Upper lobe of left lung (tissue), 6 donors: ENCODE data around the gene CLDN11. TPM values are rescaled to one million over a fixed set of nuclear protein-coding genes. Genes with fewer than 3 reads are reported as not detected.

ENCODE experiments used
- ATAC-seq, 2 donors: fragments of 200-7000 bp; cut with Tn5 transposase; one replicate each; pipeline ENCODE4 v1.9.1; 2022; ENCODE audit warnings: mild to moderate bottlenecking in 2 of 2, moderate library complexity in 2 of 2; ENCODE audit not compliant: low FRiP score in 2 of 2
- DNase-seq, 2 donors: peaks; one replicate each; pipeline ENCODE4 v3.0.0-alpha.2; 2019 to 2020
- H3K27ac ChIP-seq, 4 donors: fragments of 200-600 bp; sonication (generic); one replicate each; pipeline ENCODE4 v1.5.1; 2016 to 2019
- H3K27me3 ChIP-seq, 4 donors: fragments of 200-600 bp; sonication (generic); one replicate each; pipeline ENCODE4 v1.5.1; 2017 to 2019
- H3K36me3 ChIP-seq, 4 donors: fragments of 200-600 bp; sonication (generic); one replicate each; pipeline ENCODE4 v1.5.1; 2016 to 2019
- H3K4me1 ChIP-seq, 4 donors: fragments of 200-600 bp; sonication (generic); one replicate each; pipeline ENCODE4 v1.5.1; 2018 to 2019
- H3K4me3 ChIP-seq, 4 donors: fragments of 200-600 bp; sonication (generic); one replicate each; pipeline ENCODE4 v1.5.1; 2017 to 2019; ENCODE audit warnings: mild to moderate bottlenecking in 2 of 4, moderate library complexity in 1 of 4
- H3K9me3 ChIP-seq, 4 donors: fragments of 200-600 bp; sonication (generic); one replicate each; pipeline ENCODE4 v1.5.1; 2018 to 2019
- CTCF ChIP-seq, 6 experiments: fragments of 450-650 bp in 4 of 6; fragments of 200-600 bp in 2 of 6; sonication (generic) in 2 of 6; IDR thresholded peaks; one replicate each; pipeline ENCODE4 v1.5.1; 2016 to 2019; ENCODE audit warnings: antibody characterized with exemption in 6 of 6
- EP300 ChIP-seq, 4 donors: sonication (generic); formaldehyde crosslinking; IDR thresholded peaks; one replicate each; pipeline ENCODE4 v1.5.1; 2017; ENCODE audit warnings: antibody characterized with exemption in 4 of 4, control low read depth in 2 of 4
- POLR2A ChIP-seq, 4 donors: fragments of 450-650 bp; IDR thresholded peaks; one replicate each; pipeline ENCODE4 v1.5.1; 2016 to 2017; ENCODE audit warnings: antibody characterized with exemption in 4 of 4, mild to moderate bottlenecking in 2 of 4
- POLR2AphosphoS5 ChIP-seq, 2 donors: sonication (generic); formaldehyde crosslinking; IDR thresholded peaks; one replicate each; pipeline ENCODE4 v1.5.1; 2017; ENCODE audit warnings: antibody characterized with exemption in 2 of 2
- WGBS, 2 donors: methylation state at CpG; one replicate each; pipeline ENCODE4 v1.1.5; 2017 to 2018; 5-methylcytosine and 5-hydroxymethylcytosine counted together
- total RNA-seq, 6 donors: library from RNA; depleted of rRNA in 4 of 6; stranded (reverse); fragments of >200 nt in 4 of 6; gene quantifications; one replicate each; pipeline versions ENCODE4 v1.1.0 to v1.2.1, GENCODE V29; 2016 to 2021
- donor health status: DM: no; HTN: no; CAD: no; lungs with moderate emphysema.
- donor health status: DM: no; HTN: yes; CAD: no; lungs with severe emphysema.

Gene CLDN11
- total RNA-seq, 6 donors from 2014 or later: 2.1 to 17.1 (median 6.0) TPM

- ATAC-seq: no peak
- Histone ChIP-seq H3K4me3 (no peak overlapping the region), H3K36me3 (peaks cover 13 to 92% (median 56%) of the 10 kb centered on the region in 4 donors)
Measured at GRCh38 chr3:170386468-170386867, 32.2 kb upstream of the CLDN11 start.

DNA sequence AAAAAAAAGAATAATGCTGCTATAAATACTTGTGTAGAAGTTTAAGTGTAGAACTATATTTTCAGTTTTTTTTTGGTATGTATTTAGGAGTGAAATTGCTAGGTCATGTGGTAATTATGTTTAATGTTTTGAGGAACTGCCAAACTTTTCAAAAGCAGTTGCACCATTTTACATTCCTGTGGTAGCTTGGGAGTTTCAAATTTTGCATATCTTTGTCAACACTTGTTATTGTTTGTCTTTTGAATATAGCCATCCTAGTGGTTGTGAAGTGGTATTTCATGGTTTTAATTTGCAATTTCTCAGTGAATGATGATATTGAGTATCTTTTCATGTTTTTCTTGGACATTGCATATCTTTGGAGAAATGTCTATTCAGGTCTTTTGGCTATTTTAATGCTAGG is 30.7 kb upstream of the CLDN11 start:
- Histone ChIP-seq H3K27ac (no peak overlapping the region), H3K4me3 (no peak overlapping the region), H3K4me1 (no peaks in the 10 kb centered on the region), H3K36me3 (peaks cover 19 to 87% (median 49%) of the 10 kb centered on the region in 4 donors), H3K9me3 (no peaks in the 10 kb centered on the region), H3K27me3 (no peaks in the 10 kb centered on the region)
- ATAC-seq (no peak), DNase-seq (no peak)
- TF ChIP-seq POLR2AphosphoS5 (IDR thresholded peaks at IDR 0.05): no peak
- TF ChIP-seq EP300 (IDR thresholded peaks at IDR 0.05): no peak
- TF ChIP-seq POLR2A (IDR thresholded peaks at IDR 0.05): no peak
- no peak for TF ChIP-seq CTCF (IDR thresholded peaks at IDR 0.05)

More at GRCh38 chr3:170386468-170386867, 32.2 kb upstream of the CLDN11 start:
- no peaks in the 10 kb centered on the region for H3K9me3 ChIP-seq
- TF ChIP-seq EP300 (IDR thresholded peaks at IDR 0.05) (no peak), POLR2A (IDR thresholded peaks at IDR 0.05) (no peak)
- no peak for DNase-seq
- WGBS, 2 donors: 93 to 100% methylated on average over 3 of the region's 3 CpGs
- no peaks in the 10 kb centered on the region for H3K27me3 ChIP-seq
- no peak overlapping the region for H3K27ac ChIP-seq
- no peaks in the 10 kb centered on the region for H3K4me1 ChIP-seq

GRCh38 chr3:170391108-170391507 is 27.6 kb upstream of the CLDN11 start:
- Histone ChIP-seq H3K27ac (no peak overlapping the region), H3K27me3 (no peaks in the 10 kb centered on the region), H3K4me1 (no peaks in the 10 kb centered on the region), H3K36me3 (peaks cover 14 to 75% (median 31%) of the 10 kb centered on the region in 4 donors), H3K4me3 (no peak overlapping the region), H3K9me3 (no peaks in the 10 kb centered on the region)
- ATAC-seq: no peak
- no peak for TF ChIP-seq EP300 (IDR thresholded peaks at IDR 0.05)
- no peak for TF ChIP-seq CTCF (IDR thresholded peaks at IDR 0.05)
- no peak for TF ChIP-seq POLR2A (IDR thresholded peaks at IDR 0.05)
- TF ChIP-seq POLR2AphosphoS5 (IDR thresholded peaks at IDR 0.05): no peak
- WGBS, 2 donors: 89 to 90% methylated on average over 4 of the region's 4 CpGs
- no peak for DNase-seq

- Histone ChIP-seq H3K27me3 (no peaks in the 10 kb centered on the region), H3K27ac (no peak overlapping the region), H3K4me3 (no peak overlapping the region), H3K9me3 (no peaks in the 10 kb centered on the region), H3K4me1 (no peaks in the 10 kb centered on the region), H3K36me3 (peaks cover 0 to 36% (median 0%) of the 10 kb centered on the region in 4 donors)
- WGBS, 2 donors: 90 to 94% methylated on average over 6 of the region's 6 CpGs
- ATAC-seq (peak in 1 of 2 donors; percentile 20), DNase-seq (no peak)
- TF ChIP-seq EP300 (IDR thresholded peaks at IDR 0.05): no peak
- no peak for TF ChIP-seq CTCF (IDR thresholded peaks at IDR 0.05)
- no peak for TF ChIP-seq POLR2A (IDR thresholded peaks at IDR 0.05)
- no peak for TF ChIP-seq POLR2AphosphoS5 (IDR thresholded peaks at IDR 0.05)
Measured at GRCh38 chr3:170397685-170398084, 21.0 kb upstream of the CLDN11 start.

GRCh38 chr3:170405101-170405500 is 13.6 kb upstream of the CLDN11 start:
- Histone ChIP-seq H3K4me3 (no peak overlapping the region), H3K4me1 (no peaks in the 10 kb centered on the region), H3K27ac (no peak overlapping the region), H3K36me3 (no peaks in the 10 kb centered on the region), H3K27me3 (no peaks in the 10 kb centered on the region), H3K9me3 (no peaks in the 10 kb centered on the region)
- no peak for TF ChIP-seq CTCF (IDR thresholded peaks at IDR 0.05)
- TF ChIP-seq POLR2AphosphoS5 (IDR thresholded peaks at IDR 0.05): no peak
- no peak for TF ChIP-seq EP300 (IDR thresholded peaks at IDR 0.05)
- TF ChIP-seq POLR2A (IDR thresholded peaks at IDR 0.05): no peak
- ATAC-seq (no peak), DNase-seq (no peak)
